DMS53 treated with DMSO at 0.1 percent for 48 hours (cell line): ENCODE data around the gene FHAD1.
"Not testable (repeated sequence)": the region's sequence is repeated elsewhere in the genome, so short reads cannot be mapped to it uniquely, and the experiment has no call there.

Source experiments
- DNase-seq: peaks from one replicate; lab custom pipeline; 2025; ENCODE audit not compliant: unreplicated experiment; lab: John Stamatoyannopoulos, UW

The FHAD1 gene

DNA sequence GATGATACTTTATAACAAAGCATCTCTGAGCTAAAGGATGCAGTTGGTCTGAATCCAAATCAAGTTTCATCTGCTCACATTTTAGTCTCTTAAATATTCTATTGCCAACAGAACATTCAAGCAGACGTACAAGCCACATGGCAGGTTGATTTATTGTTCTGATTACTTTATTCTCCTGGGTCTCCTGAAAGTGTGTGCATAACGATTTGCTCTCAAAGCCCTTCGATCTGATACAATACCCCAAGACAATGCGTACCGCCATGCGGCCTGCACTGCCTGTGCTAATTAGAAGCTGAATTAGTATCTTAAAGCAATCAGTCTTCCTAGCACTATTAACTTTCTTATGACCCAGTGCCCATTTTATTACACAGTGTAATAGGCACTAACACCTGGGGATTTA is 56.9 kb downstream of the FHAD1 start:
- no peak for DNase-seq

DNA sequence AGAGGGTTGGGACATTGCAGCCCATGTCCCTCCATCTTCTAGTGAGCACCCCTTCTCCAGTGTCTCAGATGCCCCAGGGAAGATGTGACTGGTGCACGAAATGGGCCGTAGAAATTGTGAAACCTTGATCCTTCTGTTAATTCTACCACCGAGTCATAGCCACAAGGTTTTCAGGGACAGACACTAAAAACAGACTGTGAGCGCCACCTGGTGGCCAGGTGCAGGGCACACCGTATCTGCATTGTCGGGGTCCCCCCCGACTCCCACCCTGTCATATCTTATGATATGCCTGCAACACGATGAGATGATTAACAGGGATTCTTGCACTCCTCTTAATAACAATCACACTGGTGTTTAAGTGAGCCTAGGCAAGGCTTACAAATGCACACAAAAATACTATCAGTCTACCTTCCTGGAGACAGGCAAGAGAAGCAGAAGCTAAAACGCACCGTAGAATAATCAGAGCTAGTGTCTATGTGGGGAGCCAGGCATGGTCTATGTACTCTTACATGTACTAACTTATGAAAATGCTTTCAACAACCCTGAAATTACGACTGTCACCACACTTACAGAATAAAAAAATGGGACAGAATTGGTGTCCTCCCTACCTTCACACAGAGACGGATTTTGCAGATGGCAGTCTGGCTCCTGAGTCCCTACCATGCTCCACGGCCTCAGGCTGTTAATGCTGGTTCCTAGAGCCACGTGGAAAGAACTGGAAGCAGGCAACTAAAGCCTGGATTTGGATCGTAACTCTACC is 57.9 kb downstream of the FHAD1 start:
- DNase-seq, result peak; percentile 33

DNA sequence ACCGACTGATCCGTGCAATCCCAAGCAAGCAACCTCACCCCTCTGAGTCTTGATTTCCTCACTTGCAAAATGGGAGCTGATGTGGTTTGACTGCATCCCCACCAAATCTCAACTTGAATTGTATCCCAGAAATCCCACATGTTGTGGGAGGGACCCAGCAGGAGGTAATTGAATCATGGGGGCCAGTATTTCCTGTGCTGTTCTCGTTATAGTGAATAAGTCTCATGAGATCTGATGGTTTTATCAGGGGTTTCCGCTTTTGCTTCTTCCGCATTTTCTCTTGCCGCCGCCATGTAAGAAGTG is 58.4 kb downstream of the FHAD1 start:
- no peak for DNase-seq

GRCh38 chr1:15306352-15306751 is 59.3 kb downstream of the FHAD1 start:
- not testable (repeated sequence) for DNase-seq

DNA sequence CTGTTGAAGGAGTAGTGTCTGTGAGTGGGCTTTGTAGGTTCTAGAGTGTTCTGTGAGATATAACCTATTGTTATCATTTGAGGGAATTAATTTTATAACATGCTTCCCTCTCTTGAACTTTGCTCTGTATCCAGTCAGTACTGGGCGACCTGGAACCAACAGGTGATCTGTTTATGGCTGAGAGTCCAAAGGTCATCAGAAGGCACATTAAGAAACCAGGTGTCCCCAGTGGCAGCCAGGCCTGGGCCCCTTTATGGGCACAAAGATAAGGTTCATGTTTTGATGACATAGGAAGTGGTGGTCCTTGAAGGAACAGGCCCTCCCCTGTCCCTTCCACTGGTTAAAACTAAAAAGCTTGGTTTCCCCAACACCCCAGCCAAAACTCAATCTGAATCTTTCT is 61.1 kb downstream of the FHAD1 start:
- peak; percentile 40 for DNase-seq

- DNase-seq, result no peak
These were observed 61.6 kb downstream of the FHAD1 start for GRCh38 chr1:15308621-15309027.

DNA sequence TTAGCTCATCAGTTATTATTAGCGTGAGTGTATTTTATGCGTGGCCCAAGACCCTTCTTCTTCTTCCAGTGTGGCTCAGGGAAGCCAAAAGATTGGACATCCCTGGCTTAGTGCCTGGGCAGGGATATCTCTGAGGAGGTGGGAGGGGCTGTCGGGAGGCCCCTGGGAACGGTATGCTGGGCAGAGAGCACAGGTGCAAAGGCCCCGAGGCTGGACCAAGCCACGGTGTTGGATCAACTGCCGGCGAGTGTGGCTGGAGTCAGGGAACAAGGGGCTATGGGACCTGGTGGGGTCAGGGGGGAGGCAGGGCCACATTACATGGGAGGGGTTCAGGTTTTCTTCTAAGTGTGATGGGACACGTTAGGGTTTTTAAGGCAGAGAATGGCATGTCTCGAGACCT is 62.7 kb downstream of the FHAD1 start:
- no peak for DNase-seq

- DNase-seq, result no peak
These were observed 63.5 kb downstream of the FHAD1 start for GRCh38 chr1:15310544-15310943.

DNA sequence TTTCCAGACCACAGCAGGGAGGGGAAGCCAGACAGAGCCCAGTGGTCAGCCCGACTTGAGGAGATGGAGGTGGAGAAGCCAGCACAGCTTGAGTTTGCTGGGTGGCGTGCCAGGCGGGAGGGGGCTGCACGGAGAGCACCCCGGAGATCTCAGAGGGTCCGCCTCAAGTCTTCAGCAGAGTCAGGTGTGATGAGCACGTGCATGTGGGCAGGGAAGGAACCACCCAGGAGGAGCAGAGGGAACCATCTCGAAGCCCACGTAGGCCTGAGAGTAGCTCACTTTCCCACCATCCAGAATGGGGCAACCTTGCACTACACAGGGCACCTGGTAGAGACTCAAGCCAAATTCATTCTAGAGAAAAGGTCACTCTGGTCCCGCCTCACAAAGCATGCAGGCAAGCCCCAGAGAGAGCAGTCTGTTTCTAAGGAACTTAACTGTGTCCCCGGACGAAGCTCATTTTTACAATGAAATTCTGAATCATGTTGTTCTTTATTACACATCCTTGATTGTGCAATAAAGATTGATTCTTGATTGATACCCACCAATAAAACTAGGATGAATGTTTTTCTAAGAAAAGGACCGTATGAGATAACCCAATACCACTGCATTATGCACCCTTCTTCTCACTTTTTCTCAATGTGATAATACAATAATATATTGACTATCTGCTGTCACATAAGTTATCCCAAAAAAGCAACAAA is 64.2 kb downstream of the FHAD1 start:
- DNase-seq, result no peak

GRCh38 chr1:15311880-15312279 is 64.9 kb downstream of the FHAD1 start:
- no peak for DNase-seq

DNA sequence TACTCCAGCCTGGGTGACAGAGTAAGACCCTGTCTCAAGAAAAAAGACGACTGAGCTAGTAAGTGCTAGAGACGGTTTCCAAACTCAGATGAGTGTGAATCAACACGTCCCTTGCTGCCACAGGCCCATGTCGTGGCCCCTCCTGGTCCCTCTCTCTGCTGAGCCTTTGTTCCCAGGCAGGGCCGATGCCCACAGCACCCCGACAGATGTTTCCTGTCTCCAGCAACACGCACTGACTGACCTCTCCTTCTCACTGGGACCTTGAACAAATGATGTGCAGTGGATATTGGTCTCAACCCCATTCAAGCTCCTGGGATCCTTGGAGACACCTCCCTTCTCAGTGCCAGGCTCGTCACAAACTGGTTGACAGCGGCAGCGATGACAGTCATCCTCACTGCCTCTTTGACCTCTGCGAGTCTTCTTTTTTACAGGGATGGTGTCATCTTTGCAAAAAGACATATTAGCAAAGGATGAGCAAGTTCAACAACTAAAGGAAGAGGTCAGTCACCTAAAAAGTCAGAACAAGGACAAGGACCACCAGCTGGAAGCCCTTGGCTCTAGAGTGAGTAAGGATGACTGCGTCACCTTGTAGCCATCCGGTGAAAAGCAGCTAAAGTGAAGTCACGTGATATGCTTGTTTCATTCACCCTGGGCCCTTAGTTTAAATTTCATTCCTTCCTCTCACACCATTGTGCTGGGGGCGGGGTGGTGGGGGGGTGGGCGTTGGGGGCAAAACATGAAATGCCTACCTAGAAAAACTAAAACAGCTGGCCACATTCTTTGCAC is 65.8 kb downstream of the FHAD1 start:
- DNase-seq, result no peak

- no peak for DNase-seq
These were observed 67.6 kb downstream of the FHAD1 start for GRCh38 chr1:15314328-15315281.

GRCh38 chr1:15315815-15316214 is 68.8 kb downstream of the FHAD1 start:
- no peak for DNase-seq

DNA sequence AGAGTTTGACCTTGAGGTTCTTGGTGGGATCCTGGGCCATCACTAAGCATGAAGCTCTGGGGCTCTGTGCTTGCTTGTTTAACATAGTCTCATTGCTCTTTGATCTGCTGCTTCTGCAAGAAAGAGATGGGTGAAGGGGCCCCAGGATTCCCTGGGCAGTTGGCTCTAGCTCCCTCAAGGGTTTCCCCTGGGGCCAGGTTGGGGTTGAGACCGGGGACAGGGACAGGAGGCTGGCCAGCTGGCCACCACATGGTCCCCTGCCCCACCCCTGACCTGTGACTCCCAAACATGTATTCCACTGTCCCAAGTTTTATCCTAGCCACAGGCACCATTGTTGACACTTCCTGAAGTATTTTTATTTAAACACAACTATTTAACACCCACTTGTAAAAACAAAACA is 69.5 kb downstream of the FHAD1 start:
- no peak for DNase-seq

GRCh38 chr1:15320267-15320666 is 73.2 kb downstream of the FHAD1 start:
- DNase-seq, result no peak

DNA sequence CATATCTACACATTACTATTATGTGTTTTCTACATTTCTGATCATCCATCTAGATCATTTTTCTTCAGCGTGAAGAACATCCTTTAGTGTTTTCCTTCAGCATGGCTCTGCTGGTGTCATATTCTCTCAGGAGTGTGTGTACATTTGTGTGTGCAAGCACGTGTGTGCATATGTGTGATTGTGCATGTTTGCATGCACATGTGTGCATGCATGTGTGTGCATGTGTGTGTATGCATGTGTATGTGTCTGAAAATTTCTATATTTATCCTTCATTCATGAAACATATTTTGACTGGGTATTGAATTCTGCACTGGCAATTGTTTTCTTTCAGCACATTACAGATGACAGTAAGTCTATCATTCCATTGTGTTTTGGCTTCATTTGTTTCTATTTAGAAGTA is 74.6 kb downstream of the FHAD1 start:
- no peak for DNase-seq

DNA sequence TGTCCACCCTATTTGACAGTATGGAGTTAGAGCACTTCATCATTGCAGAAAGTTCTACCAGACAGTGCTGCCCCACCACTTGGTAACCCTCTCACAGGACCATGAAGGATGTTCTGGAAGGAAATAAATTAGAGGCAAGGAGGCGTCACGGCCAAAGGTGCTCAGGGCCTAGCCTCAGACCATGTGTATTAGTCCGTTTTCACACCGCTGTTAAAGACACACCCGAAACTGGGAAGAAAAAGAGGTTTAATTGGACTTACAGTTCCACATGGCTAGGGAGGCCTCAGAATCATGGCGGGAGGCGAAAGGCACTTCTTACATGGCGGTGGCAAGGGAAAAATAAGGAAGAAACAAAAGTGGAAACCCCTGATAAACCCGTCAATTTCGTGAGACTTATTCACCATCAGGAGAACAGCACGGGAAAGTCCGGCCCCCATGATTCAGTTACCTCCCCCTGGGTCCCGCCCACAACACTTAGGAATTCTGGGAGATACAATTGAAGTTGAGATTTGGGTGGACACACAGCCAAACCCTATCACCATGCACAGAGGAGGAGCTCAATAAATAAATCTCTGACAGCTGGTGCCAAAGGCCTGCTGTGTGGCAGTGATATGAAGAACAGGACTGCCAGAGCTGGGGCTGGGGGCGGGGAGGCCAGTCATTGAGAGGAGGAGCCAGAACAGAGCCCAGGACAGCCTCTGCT is 75.8 kb downstream of the FHAD1 start:
- DNase-seq, result no peak

DNA sequence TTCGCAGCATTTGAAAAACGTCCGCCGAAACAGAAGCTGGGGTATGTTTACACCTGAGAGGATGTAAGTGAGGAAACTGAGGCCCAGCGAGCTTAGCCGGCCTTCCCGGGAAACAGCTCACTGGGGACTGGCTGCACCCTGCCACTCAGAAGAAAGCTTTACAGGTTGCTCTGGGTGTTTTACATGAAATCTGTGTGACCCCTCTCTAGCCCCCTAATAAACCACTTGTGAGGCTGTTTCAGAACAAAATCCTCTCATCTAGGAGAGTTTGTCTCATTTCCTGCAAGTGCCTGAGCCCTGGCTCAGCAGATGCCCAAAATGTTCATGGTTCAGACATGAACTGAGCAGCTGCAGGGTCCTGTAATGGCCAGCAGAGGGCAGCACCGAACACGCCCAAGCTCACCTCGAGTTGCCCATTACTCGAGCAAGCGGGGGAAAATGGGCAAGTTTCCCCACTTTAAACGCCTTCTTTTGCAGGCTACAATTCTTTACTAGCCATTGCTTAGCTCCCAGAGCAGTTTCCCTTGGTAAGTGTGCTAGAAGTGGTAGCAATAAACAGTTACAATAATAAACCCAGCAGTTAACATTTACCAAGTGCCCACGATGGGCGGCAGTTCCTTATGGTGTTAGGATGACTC is 76.4 kb downstream of the FHAD1 start:
- DNase-seq, result peak; percentile 73

GRCh38 chr1:15323989-15324868 is 77.2 kb downstream of the FHAD1 start:
- no peak for DNase-seq
